ENCODE data around the gene KCNJ16.

Gene KCNJ16

DNA sequence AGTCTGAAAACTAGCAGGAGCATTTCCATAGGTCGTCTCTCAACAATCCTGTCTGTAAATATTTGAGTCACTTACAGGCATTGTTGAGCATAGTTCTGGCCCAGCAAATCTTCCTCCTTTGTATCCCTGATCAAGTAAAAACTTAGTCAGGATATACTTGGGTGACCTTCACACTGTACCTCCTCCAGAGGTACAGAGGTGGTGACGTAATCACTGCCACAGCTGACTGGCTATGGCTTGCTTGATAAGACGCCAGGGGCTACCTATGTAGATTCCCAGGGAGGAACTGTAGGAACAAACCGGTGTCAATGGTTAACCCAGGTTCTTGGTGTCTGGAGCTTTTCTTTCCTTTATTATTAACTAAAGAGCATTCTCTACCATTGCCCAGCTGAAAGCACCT, at the start of gene KCNJ16:
Gene KCNJ16 (plus strand): TSS at position 270 of the 400 bp plus-strand sequence. CDS start 56,863 bp downstream, outside the sequence.
- no peak for DNase-seq (ENCODE audit: low read depth)
- TF ChIP-seq MYC (IDR thresholded peaks at IDR 0.05; ENCODE audit: low read depth, low read length) (no peak), POLR2A (IDR thresholded peaks at IDR 0.05; ENCODE audit: extremely low read depth, insufficient read length) (no peak)
- TF ChIP-seq, protein P1, sequence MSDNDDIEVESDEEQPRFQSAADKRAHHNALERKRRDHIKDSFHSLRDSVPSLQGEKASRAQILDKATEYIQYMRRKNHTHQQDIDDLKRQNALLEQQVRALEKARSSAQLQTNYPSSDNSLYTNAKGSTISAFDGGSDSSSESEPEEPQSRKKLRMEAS (IDR thresholded peaks at IDR 0.05; ENCODE audit: low read depth, low read length), result no peak
- H3K4me3 ChIP-seq (ENCODE audit: low read depth, low read length), result no peak within 1 kb of the TSS

DNA sequence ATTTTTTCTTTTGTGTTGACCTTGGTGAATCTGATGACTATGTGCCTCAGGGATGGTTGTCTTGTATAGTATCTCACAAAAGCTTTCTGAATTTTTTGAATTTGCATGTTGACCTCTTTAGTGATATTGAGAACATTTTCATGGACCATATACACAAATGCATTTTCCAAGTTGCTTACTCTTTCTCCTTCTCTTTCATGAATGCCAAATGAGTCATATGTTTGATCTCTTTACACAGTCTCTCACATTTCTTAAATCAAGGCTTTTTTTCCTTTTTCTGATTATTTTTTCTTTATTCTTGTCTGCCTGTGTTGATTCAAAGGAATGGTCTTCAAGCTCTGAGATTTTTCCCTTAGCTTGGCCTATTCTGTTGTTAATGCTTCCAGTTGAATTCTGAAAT, 46.6 kb upstream of the KCNJ16 start:
- H3K4me3 ChIP-seq (ENCODE audit: low read depth, low read length), result no peak overlapping the region
- TF ChIP-seq, protein P1 (IDR thresholded peaks at IDR 0.05; ENCODE audit: low read depth, low read length), result no peak
- TF ChIP-seq, protein P2, sequence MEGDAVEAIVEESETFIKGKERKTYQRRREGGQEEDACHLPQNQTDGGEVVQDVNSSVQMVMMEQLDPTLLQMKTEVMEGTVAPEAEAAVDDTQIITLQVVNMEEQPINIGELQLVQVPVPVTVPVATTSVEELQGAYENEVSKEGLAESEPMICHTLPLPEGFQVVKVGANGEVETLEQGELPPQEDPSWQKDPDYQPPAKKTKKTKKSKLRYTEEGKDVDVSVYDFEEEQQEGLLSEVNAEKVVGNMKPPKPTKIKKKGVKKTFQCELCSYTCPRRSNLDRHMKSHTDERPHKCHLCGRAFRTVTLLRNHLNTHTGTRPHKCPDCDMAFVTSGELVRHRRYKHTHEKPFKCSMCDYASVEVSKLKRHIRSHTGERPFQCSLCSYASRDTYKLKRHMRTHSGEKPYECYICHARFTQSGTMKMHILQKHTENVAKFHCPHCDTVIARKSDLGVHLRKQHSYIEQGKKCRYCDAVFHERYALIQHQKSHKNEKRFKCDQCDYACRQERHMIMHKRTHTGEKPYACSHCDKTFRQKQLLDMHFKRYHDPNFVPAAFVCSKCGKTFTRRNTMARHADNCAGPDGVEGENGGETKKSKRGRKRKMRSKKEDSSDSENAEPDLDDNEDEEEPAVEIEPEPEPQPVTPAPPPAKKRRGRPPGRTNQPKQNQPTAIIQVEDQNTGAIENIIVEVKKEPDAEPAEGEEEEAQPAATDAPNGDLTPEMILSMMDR (IDR thresholded peaks at IDR 0.05; ENCODE audit: low read depth, low read length), result no peak
- TF ChIP-seq MYC (IDR thresholded peaks at IDR 0.05; ENCODE audit: low read depth, low read length), result no peak
- no peak for TF ChIP-seq POLR2A (IDR thresholded peaks at IDR 0.05; ENCODE audit: extremely low read depth, insufficient read length)
- DNase-seq (ENCODE audit: low read depth), result no peak

DNA sequence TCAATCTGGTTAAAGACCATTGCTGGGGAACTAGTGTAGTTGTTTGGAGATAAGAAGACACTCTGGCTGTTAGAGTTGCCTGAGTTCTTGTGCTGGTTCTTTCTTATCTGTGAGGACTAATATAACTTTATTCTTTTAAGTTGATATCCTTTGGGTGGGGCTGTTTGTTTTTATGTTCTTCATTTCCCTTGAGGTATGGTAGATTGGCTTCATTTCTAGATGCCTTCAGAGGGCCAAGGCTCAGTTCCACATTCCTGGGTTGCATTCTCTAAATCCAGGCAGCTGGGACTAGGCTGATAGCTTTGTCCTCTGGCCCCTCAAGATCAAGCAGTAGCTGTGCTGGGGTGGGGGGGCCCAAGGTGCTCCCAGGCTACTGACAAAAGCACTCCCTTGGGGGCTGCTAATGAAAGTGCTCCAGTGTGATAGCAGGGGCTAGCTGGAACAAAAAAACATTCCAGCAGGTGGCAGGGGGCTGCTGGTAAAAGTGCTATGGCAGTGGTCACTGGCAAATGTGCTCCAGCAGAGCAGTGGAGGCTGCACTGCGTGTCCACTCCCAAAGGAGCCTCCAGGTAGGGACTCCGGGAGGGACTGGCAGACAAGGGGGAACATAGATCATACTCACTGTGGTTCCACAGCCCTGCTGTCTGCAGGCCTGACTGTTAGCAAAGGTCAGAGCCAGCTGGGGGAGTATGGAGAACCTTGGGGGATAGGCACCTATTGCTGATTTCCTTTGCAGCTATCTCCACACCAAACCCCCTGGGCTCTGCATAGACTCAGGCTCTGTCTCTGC, 45.9 kb upstream of the KCNJ16 start:
- DNase-seq (ENCODE audit: low read depth), result no peak
- H3K4me3 ChIP-seq (ENCODE audit: low read depth, low read length), result no peak overlapping the region
- TF ChIP-seq POLR2A (IDR thresholded peaks at IDR 0.05; ENCODE audit: extremely low read depth, insufficient read length) (no peak), MYC (IDR thresholded peaks at IDR 0.05; ENCODE audit: low read depth, low read length) (no peak)
- TF ChIP-seq, protein P2 (IDR thresholded peaks at IDR 0.05; ENCODE audit: low read depth, low read length), result no peak
- TF ChIP-seq, protein P1 (IDR thresholded peaks at IDR 0.05; ENCODE audit: low read depth, low read length), result no peak

DNA sequence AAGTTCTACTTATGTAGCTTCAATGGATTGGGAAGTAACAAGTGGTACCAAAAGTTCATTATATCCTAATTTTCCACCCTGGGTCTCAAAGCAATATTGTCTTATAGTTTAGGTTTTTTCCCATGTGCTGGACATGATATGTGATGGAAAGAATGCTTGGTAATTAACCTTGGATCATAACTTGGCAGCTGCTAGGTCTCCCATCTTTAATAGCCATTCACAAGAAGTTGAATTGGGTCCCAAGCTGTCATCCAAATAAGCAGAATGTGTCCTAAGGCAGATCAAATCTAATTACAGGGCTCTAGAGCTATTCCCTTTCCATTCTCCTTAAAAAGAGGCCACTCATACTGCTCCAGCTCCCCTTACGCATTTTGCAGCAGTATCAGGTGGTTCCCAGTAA, 44.7 kb upstream of the KCNJ16 start:
- H3K4me3 ChIP-seq (ENCODE audit: low read depth, low read length), result no peak overlapping the region
- no peak for DNase-seq (ENCODE audit: low read depth)

DNA sequence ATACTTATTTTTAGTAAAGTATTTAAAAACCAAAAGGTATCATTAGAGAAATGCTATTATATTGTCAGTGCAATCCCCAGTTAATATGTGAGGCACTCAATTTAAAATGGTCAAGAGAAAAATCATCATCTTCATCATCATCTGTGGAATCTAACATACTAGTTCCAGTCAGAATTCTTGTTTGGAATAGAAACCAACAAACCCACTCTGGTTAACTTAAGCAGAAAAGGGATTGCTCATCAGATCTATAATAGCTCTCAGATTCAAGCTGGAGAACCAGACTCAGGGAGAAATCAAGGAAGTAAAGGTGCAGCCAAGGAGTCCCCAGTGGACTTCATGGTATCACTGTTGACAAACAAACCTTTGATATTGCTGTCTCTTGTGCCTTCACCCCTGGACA, 43.7 kb upstream of the KCNJ16 start:
- no peak overlapping the region for H3K4me3 ChIP-seq (ENCODE audit: low read depth, low read length)
- no peak for DNase-seq (ENCODE audit: low read depth)
- no peak for TF ChIP-seq POLR2A (IDR thresholded peaks at IDR 0.05; ENCODE audit: extremely low read depth, insufficient read length)
- no peak for TF ChIP-seq MYC (IDR thresholded peaks at IDR 0.05; ENCODE audit: low read depth, low read length)
- TF ChIP-seq, protein P1 (IDR thresholded peaks at IDR 0.05; ENCODE audit: low read depth, low read length), result no peak
- TF ChIP-seq, protein P2 (IDR thresholded peaks at IDR 0.05; ENCODE audit: low read depth, low read length), result no peak

More for the DNA sequence above, 44.7 kb upstream of the KCNJ16 start:
- no peak for TF ChIP-seq MYC (IDR thresholded peaks at IDR 0.05; ENCODE audit: low read depth, low read length)

DNA sequence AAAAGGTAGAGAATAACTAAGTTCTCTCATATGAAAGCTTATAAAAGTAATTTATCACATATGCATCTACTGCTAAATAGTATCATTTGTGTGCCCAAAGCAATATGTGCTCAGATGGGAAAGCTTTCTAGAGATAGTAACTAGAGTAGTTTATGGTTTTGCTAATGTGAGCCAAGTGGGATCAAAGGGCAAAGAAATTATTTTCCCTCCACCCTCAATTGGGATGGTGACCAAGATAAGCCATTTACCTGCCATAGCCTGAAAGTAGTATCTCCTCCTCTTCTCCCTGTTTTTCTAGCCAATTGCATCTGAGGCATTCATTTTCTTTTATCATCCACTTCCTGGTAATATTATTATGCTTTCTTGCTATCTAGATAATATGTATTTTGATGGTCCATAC, 41.9 kb upstream of the KCNJ16 start:
- no peak for DNase-seq (ENCODE audit: low read depth)
- TF ChIP-seq POLR2A (IDR thresholded peaks at IDR 0.05; ENCODE audit: extremely low read depth, insufficient read length) (no peak), MYC (IDR thresholded peaks at IDR 0.05; ENCODE audit: low read depth, low read length) (no peak)
- TF ChIP-seq, protein P1 (IDR thresholded peaks at IDR 0.05; ENCODE audit: low read depth, low read length), result no peak
- TF ChIP-seq, protein P2 (IDR thresholded peaks at IDR 0.05; ENCODE audit: low read depth, low read length), result no peak
- no peak overlapping the region for H3K4me3 ChIP-seq (ENCODE audit: low read depth, low read length)

All from NB4 (cell line).